B cell (primary cell): ENCODE results near the gene PRDX3.

Experiments used
- EZH2 ChIP-seq: IDR thresholded peaks from 2 replicates; pipeline ENCODE4 v1.6.1; 2012; ENCODE audit warnings: borderline replicate concordance, low read depth, mild to moderate bottlenecking, moderate library complexity, low read length; ENCODE audit not compliant: insufficient read depth, poor library complexity, severe bottlenecking
- TF ChIP-seq, protein P1 (sequence below): fragments of 200-600 bp; IDR thresholded peaks from one replicate; pipeline ENCODE4 v1.8.0; 2022; ENCODE audit warnings: antibody characterized with exemption, mild to moderate bottlenecking

DNA sequence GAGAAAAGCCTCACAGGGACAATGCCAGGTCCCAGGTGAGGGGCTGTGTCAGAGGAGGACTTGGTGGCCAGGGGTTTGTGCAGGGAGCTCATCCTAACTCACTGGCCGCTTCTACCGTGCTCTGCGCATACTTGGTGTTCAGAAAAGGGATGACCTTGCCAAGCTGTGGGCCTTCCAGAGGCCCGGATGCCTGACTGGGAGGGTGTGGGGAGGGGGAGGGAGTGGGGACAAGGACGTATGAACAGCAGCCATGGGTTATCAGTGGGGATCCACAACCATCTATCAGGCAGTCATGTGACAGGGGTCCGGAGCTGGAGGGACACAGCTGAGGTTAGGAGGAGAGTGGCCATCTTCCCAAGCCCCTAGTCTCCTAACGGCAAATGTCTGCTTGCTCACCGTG lies 19.3 kb downstream of the PRDX3 start:
- TF ChIP-seq, protein P1, sequence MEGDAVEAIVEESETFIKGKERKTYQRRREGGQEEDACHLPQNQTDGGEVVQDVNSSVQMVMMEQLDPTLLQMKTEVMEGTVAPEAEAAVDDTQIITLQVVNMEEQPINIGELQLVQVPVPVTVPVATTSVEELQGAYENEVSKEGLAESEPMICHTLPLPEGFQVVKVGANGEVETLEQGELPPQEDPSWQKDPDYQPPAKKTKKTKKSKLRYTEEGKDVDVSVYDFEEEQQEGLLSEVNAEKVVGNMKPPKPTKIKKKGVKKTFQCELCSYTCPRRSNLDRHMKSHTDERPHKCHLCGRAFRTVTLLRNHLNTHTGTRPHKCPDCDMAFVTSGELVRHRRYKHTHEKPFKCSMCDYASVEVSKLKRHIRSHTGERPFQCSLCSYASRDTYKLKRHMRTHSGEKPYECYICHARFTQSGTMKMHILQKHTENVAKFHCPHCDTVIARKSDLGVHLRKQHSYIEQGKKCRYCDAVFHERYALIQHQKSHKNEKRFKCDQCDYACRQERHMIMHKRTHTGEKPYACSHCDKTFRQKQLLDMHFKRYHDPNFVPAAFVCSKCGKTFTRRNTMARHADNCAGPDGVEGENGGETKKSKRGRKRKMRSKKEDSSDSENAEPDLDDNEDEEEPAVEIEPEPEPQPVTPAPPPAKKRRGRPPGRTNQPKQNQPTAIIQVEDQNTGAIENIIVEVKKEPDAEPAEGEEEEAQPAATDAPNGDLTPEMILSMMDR = no peak
- TF ChIP-seq EZH2 = no peak
